GM12864 (cell line): ENCODE measurements around the gene ENDOV.

Experiments used
- DNase-seq: peaks from one replicate; pipeline ENCODE4 v3.0.0-alpha.2; 2011; ENCODE audit warnings: low read depth
- H3K4me3 ChIP-seq: 2 replicates; pipeline ENCODE4 v1.5.1; 2011; ENCODE audit warnings: mild to moderate bottlenecking, low read depth, low read length, control low read depth
- CTCF ChIP-seq: IDR thresholded peaks from 2 replicates; pipeline ENCODE4 v1.5.1; 2011; ENCODE audit warnings: low read depth, mild to moderate bottlenecking, moderate library complexity, low read length, control low read depth, inconsistent platforms; ENCODE audit errors: missing control alignments

Gene ENDOV

GRCh38 chr17:80474231-80474960, 59.4 kb downstream of the ENDOV start:
- TF ChIP-seq CTCF = no peak
- DNase-seq = no peak
- no peak overlapping the region for H3K4me3 ChIP-seq

GRCh38 chr17:80474961-80475909, 60.3 kb downstream of the ENDOV start:
- no peak overlapping the region for H3K4me3 ChIP-seq
- DNase-seq = no peak
- TF ChIP-seq CTCF = no peak

GRCh38 chr17:80475910-80476876, 61.2 kb downstream of the ENDOV start, which contains the start of gene NPTX1:
Gene NPTX1 (minus strand): TSS chr17:80476607. CDS start chr17:80476446, 161 bp downstream.
- no peak for TF ChIP-seq CTCF
- DNase-seq = no peak
- no peak within 1 kb of the TSS for H3K4me3 ChIP-seq

GRCh38 chr17:80476877-80477646, 62.1 kb downstream of the ENDOV start:
- DNase-seq = no peak
- H3K4me3 ChIP-seq = no peak overlapping the region
- no peak for TF ChIP-seq CTCF

- no peak for TF ChIP-seq CTCF
- H3K4me3 ChIP-seq = no peak overlapping the region
- no peak for DNase-seq
Observed at GRCh38 chr17:80477647-80478478, 62.9 kb downstream of the ENDOV start.
